Measurements from ENCODE around the gene CTXND2.
"Not testable (repeated sequence)": the region's sequence is repeated elsewhere in the genome, so short reads cannot be mapped to it uniquely, and the experiment has no call there.

CTXND2 gene

GRCh38 chr1:150887018-150887417 is at the start of gene CTXND2:
Gene CTXND2 (plus strand): TSS chr1:150887136. CDS start chr1:150912315, 25,179 bp downstream.
- no peaks in the 10 kb centered on the region for H4K20me1 ChIP-seq (ENCODE audit: insufficient read depth)
- no peak for TF ChIP-seq CTCF (conservative IDR thresholded peaks at IDR 0.05; ENCODE audit: low read depth, low read length)
- H3K36me3 ChIP-seq (ENCODE audit: insufficient read depth) = no peaks in the 10 kb centered on the region
- H2AFZ ChIP-seq (ENCODE audit: low read depth) = no peak within 1 kb of the TSS
- H3K9ac ChIP-seq = no peak within 1 kb of the TSS
- H3K27ac ChIP-seq = no peak within 1 kb of the TSS
- H3K4me1 ChIP-seq (ENCODE audit: low read depth, poor library complexity, severe bottlenecking) = peaks cover 33% of the 10 kb centered on the region
- no peaks in the 10 kb centered on the region for H3K27me3 ChIP-seq (ENCODE audit: insufficient read depth, low read depth)
- no peak within 1 kb of the TSS for H3K4me3 ChIP-seq (IDR thresholded peaks at IDR 0.05; ENCODE audit: insufficient read depth, low read depth, low read length)
- no peak within 1 kb of the TSS for H3K4me2 ChIP-seq
- no peaks in the 10 kb centered on the region for H3K79me2 ChIP-seq (ENCODE audit: insufficient read depth, low read depth)

GRCh38 chr1:150840850-150841249 is 46.1 kb upstream of the CTXND2 start:
- H3K79me2 ChIP-seq (ENCODE audit: insufficient read depth, low read depth); H3K36me3 ChIP-seq (ENCODE audit: insufficient read depth); H3K9ac ChIP-seq; H4K20me1 ChIP-seq (ENCODE audit: insufficient read depth); H2AFZ ChIP-seq (ENCODE audit: low read depth); H3K4me2 ChIP-seq; H3K27ac ChIP-seq; H3K27me3 ChIP-seq (ENCODE audit: insufficient read depth, low read depth); H3K4me1 ChIP-seq (ENCODE audit: low read depth, poor library complexity, severe bottlenecking); H3K4me3 ChIP-seq (IDR thresholded peaks at IDR 0.05; ENCODE audit: insufficient read depth, low read depth, low read length): not testable (repeated sequence)

GRCh38 chr1:150841626-150842025 is 45.3 kb upstream of the CTXND2 start:
- Histone ChIP-seq H3K4me1 (ENCODE audit: low read depth, poor library complexity, severe bottlenecking) (peaks cover 9% of the 10 kb centered on the region), H3K36me3 (ENCODE audit: insufficient read depth) (no peaks in the 10 kb centered on the region), H3K4me2 (no peak overlapping the region), H3K4me3 (IDR thresholded peaks at IDR 0.05; ENCODE audit: insufficient read depth, low read depth, low read length) (no peak overlapping the region), H4K20me1 (ENCODE audit: insufficient read depth) (no peaks in the 10 kb centered on the region), H3K27me3 (ENCODE audit: insufficient read depth, low read depth) (no peaks in the 10 kb centered on the region), H3K9ac (no peak overlapping the region), H2AFZ (ENCODE audit: low read depth) (no peak overlapping the region), H3K27ac (no peak overlapping the region), H3K79me2 (ENCODE audit: insufficient read depth, low read depth) (no peaks in the 10 kb centered on the region)
- no peak for TF ChIP-seq CTCF (conservative IDR thresholded peaks at IDR 0.05; ENCODE audit: low read depth, low read length)

GRCh38 chr1:150842343-150842742 is 44.6 kb upstream of the CTXND2 start:
- Histone ChIP-seq H3K9ac (no peak overlapping the region), H3K4me3 (IDR thresholded peaks at IDR 0.05; ENCODE audit: insufficient read depth, low read depth, low read length) (no peak overlapping the region), H3K79me2 (ENCODE audit: insufficient read depth, low read depth) (no peaks in the 10 kb centered on the region)

GRCh38 chr1:150842964-150843363 is 44.0 kb upstream of the CTXND2 start:
- Histone ChIP-seq H3K27ac (no peak overlapping the region), H3K79me2 (ENCODE audit: insufficient read depth, low read depth) (no peaks in the 10 kb centered on the region), H3K27me3 (ENCODE audit: insufficient read depth, low read depth) (no peaks in the 10 kb centered on the region), H3K4me3 (IDR thresholded peaks at IDR 0.05; ENCODE audit: insufficient read depth, low read depth, low read length) (no peak overlapping the region), H3K4me1 (ENCODE audit: low read depth, poor library complexity, severe bottlenecking) (peaks cover 20% of the 10 kb centered on the region), H3K4me2 (no peak overlapping the region), H2AFZ (ENCODE audit: low read depth) (no peak overlapping the region), H3K36me3 (ENCODE audit: insufficient read depth) (no peaks in the 10 kb centered on the region), H3K9ac (no peak overlapping the region), H4K20me1 (ENCODE audit: insufficient read depth) (no peaks in the 10 kb centered on the region)
- TF ChIP-seq CTCF (conservative IDR thresholded peaks at IDR 0.05; ENCODE audit: low read depth, low read length) = no peak

More at GRCh38 chr1:150842343-150842742, 44.6 kb upstream of the CTXND2 start:
- Histone ChIP-seq H3K27me3 (ENCODE audit: insufficient read depth, low read depth) (no peaks in the 10 kb centered on the region), H3K27ac (no peak overlapping the region), H3K36me3 (ENCODE audit: insufficient read depth) (no peaks in the 10 kb centered on the region), H4K20me1 (ENCODE audit: insufficient read depth) (no peaks in the 10 kb centered on the region), H2AFZ (ENCODE audit: low read depth) (no peak overlapping the region), H3K4me2 (no peak overlapping the region), H3K4me1 (ENCODE audit: low read depth, poor library complexity, severe bottlenecking) (peaks cover 16% of the 10 kb centered on the region)
- no peak for TF ChIP-seq CTCF (conservative IDR thresholded peaks at IDR 0.05; ENCODE audit: low read depth, low read length)
